ENCODE data around the gene EHD4. TPM values are rescaled to one million over a fixed set of nuclear protein-coding genes. Genes with fewer than 3 reads are reported as not detected.

Gene EHD4
- polyA plus RNA-seq, 1 of the 3 experiments (the other 2 are of a cell fraction): 17.5 TPM

- H3K4me3 ChIP-seq (ENCODE audit: low read depth in 2 of 2, low read length in 1 of 2): no peak overlapping the region
- POLR2A ChIA-PET: no interaction called here
- no peak for TF ChIP-seq USF2 (IDR thresholded peaks at IDR 0.05; ENCODE audit: borderline replicate concordance, low read depth, low read length)
- TF ChIP-seq REST (IDR thresholded peaks at IDR 0.05; ENCODE audit: low read depth, low read length): no peak
- TF ChIP-seq FOXJ3 (CRISPR knock-in tag; IDR thresholded peaks at IDR 0.05): no peak
- TF ChIP-seq IRF3 (IDR thresholded peaks at IDR 0.05; ENCODE audit: low read depth, low read length): no peak
- TF ChIP-seq SIN3A (IDR thresholded peaks at IDR 0.05; ENCODE audit: borderline replicate concordance, low read depth, low read length): no peak
- TF ChIP-seq PBX3 (IDR thresholded peaks at IDR 0.05): no peak
- no peak for TF ChIP-seq ZBTB33 (IDR thresholded peaks at IDR 0.05; ENCODE audit: borderline replicate concordance, low read depth)
- no peak for TF ChIP-seq TCF12 (IDR thresholded peaks at IDR 0.05)
- TF ChIP-seq NRF1 (IDR thresholded peaks at IDR 0.05; ENCODE audit: low read depth, low read length): no peak
- no peak for TF ChIP-seq EP300 (IDR thresholded peaks at IDR 0.05; ENCODE audit: borderline replicate concordance in 1 of 2, low read depth in 1 of 2, low read length in 1 of 2)
- no peak for TF ChIP-seq MXI1 (IDR thresholded peaks at IDR 0.05; ENCODE audit: low read depth, low read length)
- TF ChIP-seq EZH2phosphoT487 (IDR thresholded peaks at IDR 0.05; ENCODE audit: borderline replicate concordance, low read depth): no peak
- TF ChIP-seq FOXM1 (IDR thresholded peaks at IDR 0.05; ENCODE audit: low read depth): no peak
- TF ChIP-seq CHD2 (IDR thresholded peaks at IDR 0.05; ENCODE audit: low read length, partially characterized antibody): no peak
- TF ChIP-seq GABPA (IDR thresholded peaks at IDR 0.05; ENCODE audit: low read depth): no peak
- TF ChIP-seq TAF1 (IDR thresholded peaks at IDR 0.05; ENCODE audit: borderline replicate concordance, low read depth, low read length): no peak
- no peak for TF ChIP-seq ELF1 (IDR thresholded peaks at IDR 0.05)
- no peak for TF ChIP-seq FOSL2 (IDR thresholded peaks at IDR 0.05; ENCODE audit: borderline replicate concordance, low read depth)
- no peak for TF ChIP-seq RXRA (IDR thresholded peaks at IDR 0.05; ENCODE audit: borderline replicate concordance, low read depth)
- H2AFZ ChIP-seq (ENCODE audit: low read depth): no peak overlapping the region
- H3K79me2 ChIP-seq (ENCODE audit: insufficient read depth): peaks cover 43% of the 10 kb centered on the region
- no peaks in the 10 kb centered on the region for H3F3A ChIP-seq (replicated peaks; ENCODE audit: insufficient read depth)
- no peaks in the 10 kb centered on the region for H4K20me1 ChIP-seq (ENCODE audit: insufficient read depth)
- no peak overlapping the region for H3K4me2 ChIP-seq
- no peaks in the 10 kb centered on the region for H3K27me3 ChIP-seq (ENCODE audit: insufficient read depth)
- no peaks in the 10 kb centered on the region for H3K9me3 ChIP-seq
- WGBS (ENCODE audit: low lambda C conversion rate): 68% methylated on average over 2 of the region's 2 CpGs
- CTCF ChIA-PET: interaction anchor here (0.8 to 1.8 kb wide), 3 partner anchors 19 to 140 kb away, joined by 3 to 8 read pairs (median 4); no protein-coding TSS in a partner anchor
- DNase-seq: no peak
- H3K4me1 ChIP-seq (ENCODE audit: control insufficient read depth in 1 of 2, insufficient read depth in 2 of 2, low read depth in 1 of 2, low read length in 1 of 2): no peaks in the 10 kb centered on the region; a peak in 1 of 4 replicates
- no peak overlapping the region for H3K9ac ChIP-seq
- H3K36me3 ChIP-seq (replicated peaks in 1 of 2; ENCODE audit: control insufficient read depth in 1 of 2, insufficient read depth in 2 of 2, low read length in 1 of 2): peaks cover 0 to 8% of the 10 kb centered on the region in 2 experiments
- H3K27ac ChIP-seq (ENCODE audit: low read depth in 2 of 2, low read length in 1 of 2): no peak overlapping the region
- H3K9me2 ChIP-seq: no peaks in the 10 kb centered on the region
Measured at GRCh38 chr15:41951571-41951970, 20.8 kb downstream of the EHD4 start.

All from SK-N-SH (cell line).